A673 (cell line): ENCODE data around the gene ARID3A. TPM values are rescaled to one million over a fixed set of nuclear protein-coding genes. Genes with fewer than 3 reads are reported as not detected.
A peak's percentile ranks its signal among the peaks of the same experiment; 100 is the strongest.

Experiments
- BruUV-seq: library from RNA; stranded (reverse); fragments of 400-500 nt; replicated peaks from 2 replicates; lab custom pipeline; 2021; lab: Mats Ljungman, UMichigan
- CTCF ChIA-PET: fragments of 300-600 bp; sonication (Branson Sonifier 250); formaldehyde crosslinking; loops from one replicate; lab custom pipeline; 2022; ENCODE audit warnings: antibody characterized with exemption; lab: Charles Lee
- POLR2A ChIA-PET: fragments of 300-600 bp; sonication (Branson Sonifier 250); formaldehyde crosslinking; loops from one replicate; lab custom pipeline; 2022; ENCODE audit warnings: antibody characterized with exemption; ENCODE audit not compliant: low non-redundant PET; lab: Charles Lee
- DNase-seq: peaks from one replicate; pipeline ENCODE4 v3.0.0-alpha.2; 2015; ENCODE audit warnings: low spot score
- H3K27ac ChIP-seq: fragments of 200-600 bp; sonication (generic); 2 replicates; pipeline ENCODE4 v1.5.1; 2016; ENCODE audit warnings: mixed run types, low read depth, mild to moderate bottlenecking, mixed read lengths, antibody characterized with exemption, low read length; ENCODE audit not compliant: poor library complexity, severe bottlenecking
- H3K27me3 ChIP-seq: fragments of 200-600 bp; sonication (generic); replicated peaks from 2 replicates; pipeline ENCODE4 v1.6.1; 2017; ENCODE audit warnings: mixed run types, low read depth, mild to moderate bottlenecking, mixed read lengths, antibody characterized with exemption, low read length; ENCODE audit not compliant: insufficient read depth, poor library complexity
- H3K36me3 ChIP-seq: fragments of 200-600 bp; sonication (generic); 2 replicates; pipeline ENCODE4 v1.6.1; 2016; ENCODE audit warnings: mixed run types, mild to moderate bottlenecking, mixed read lengths, antibody characterized with exemption, low read length; ENCODE audit not compliant: insufficient read depth, poor library complexity, severe bottlenecking
- H3K4me1 ChIP-seq: fragments of 200-600 bp; sonication (generic); 2 replicates; pipeline ENCODE4 v1.6.1; 2017; ENCODE audit warnings: mixed run types, mild to moderate bottlenecking, mixed read lengths, antibody characterized with exemption, low read length; ENCODE audit not compliant: insufficient read depth, poor library complexity, severe bottlenecking
- H3K4me3 ChIP-seq: fragments of 200-600 bp; sonication (generic); 2 replicates; pipeline ENCODE4 v1.5.1; 2016; ENCODE audit warnings: low read depth, mixed run types, mild to moderate bottlenecking, mixed read lengths, low read length; ENCODE audit not compliant: poor library complexity, severe bottlenecking
- H3K9me3 ChIP-seq: fragments of 200-600 bp; sonication (generic); 2 replicates; pipeline ENCODE4 v1.6.1; 2016; ENCODE audit warnings: mixed run types, low read depth, mild to moderate bottlenecking, mixed read lengths, antibody characterized with exemption, low read length; ENCODE audit not compliant: poor library complexity, severe bottlenecking
- EZH2 ChIP-seq: fragments of 200-600 bp; sonication (generic); IDR thresholded peaks from 2 replicates; pipeline ENCODE4 v1.6.1; 2017; ENCODE audit warnings: borderline replicate concordance, low read depth, mild to moderate bottlenecking, mixed read lengths, antibody characterized with exemption, low read length; ENCODE audit not compliant: poor library complexity, severe bottlenecking
- intact Hi-C: fragments of 100-400 bp; cut with micrococcal nuclease; formaldehyde crosslinking; loops from one replicate; pipeline ENCODE4 v1.10.0; 2022; ENCODE audit not compliant: unreplicated experiment
- total RNA-seq: library from RNA; stranded (reverse); gene quantifications from 2 replicates; pipeline ENCODE4 v1.2.3, GENCODE V29; 2021
- TF ChIP-seq, protein P1 (sequence below): fragments of 300-800, 200-600 bp; sonication (generic); conservative IDR thresholded peaks from 2 replicates; pipeline ENCODE4 v1.5.1; 2017; ENCODE audit warnings: low read depth, mild to moderate bottlenecking, antibody characterized with exemption, low read length, moderate library complexity, mixed read lengths

Gene ARID3A
- total RNA-seq, 1 experiment from 2014 or later = 19.6 TPM

DNA sequence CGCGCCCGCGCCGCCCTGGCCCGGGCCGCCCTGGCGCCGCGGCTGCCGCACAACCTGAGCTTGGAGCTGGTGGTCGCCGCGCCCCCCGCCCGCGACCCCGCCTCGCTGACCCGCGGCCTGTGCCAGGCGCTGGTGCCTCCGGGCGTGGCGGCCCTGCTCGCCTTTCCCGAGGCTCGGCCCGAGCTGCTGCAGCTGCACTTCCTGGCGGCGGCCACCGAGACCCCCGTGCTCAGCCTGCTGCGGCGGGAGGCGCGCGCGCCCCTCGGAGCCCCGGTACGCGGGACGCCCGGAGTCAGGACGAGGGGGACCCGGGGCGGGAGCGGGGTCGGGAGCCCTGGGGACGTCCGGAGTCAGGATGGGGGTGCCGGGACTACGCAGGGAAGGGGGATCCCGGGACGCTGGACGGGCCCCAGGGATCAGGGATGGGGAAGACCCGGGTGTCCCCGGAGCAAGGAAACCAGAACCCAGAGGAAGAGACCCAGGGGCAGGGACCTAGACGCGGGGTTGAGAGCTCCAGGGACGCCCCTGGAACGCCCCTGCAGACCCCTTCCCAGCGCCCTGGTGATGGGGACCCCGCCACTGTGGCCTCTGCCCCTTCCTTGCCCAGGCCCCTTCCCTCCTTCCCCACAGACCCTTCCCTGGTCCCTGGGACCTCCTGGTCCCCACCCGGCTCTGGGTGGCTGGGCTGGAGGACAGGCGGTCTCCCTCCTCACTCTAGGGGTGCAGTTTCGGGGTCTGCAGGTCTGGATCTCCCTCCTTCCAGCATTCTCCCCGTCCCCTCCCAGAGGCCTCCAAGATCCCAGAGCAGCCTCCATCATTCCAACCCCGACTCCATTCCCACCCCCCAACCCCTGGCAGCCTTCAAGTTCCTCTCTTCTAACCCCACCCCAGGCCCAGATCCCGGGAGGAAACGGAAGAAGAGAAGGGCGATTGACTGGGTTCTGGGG, 75.0 kb downstream of the ARID3A start:
- intact Hi-C loops = no loop called here
- no peak for TF ChIP-seq EZH2
- TF ChIP-seq, protein P1, sequence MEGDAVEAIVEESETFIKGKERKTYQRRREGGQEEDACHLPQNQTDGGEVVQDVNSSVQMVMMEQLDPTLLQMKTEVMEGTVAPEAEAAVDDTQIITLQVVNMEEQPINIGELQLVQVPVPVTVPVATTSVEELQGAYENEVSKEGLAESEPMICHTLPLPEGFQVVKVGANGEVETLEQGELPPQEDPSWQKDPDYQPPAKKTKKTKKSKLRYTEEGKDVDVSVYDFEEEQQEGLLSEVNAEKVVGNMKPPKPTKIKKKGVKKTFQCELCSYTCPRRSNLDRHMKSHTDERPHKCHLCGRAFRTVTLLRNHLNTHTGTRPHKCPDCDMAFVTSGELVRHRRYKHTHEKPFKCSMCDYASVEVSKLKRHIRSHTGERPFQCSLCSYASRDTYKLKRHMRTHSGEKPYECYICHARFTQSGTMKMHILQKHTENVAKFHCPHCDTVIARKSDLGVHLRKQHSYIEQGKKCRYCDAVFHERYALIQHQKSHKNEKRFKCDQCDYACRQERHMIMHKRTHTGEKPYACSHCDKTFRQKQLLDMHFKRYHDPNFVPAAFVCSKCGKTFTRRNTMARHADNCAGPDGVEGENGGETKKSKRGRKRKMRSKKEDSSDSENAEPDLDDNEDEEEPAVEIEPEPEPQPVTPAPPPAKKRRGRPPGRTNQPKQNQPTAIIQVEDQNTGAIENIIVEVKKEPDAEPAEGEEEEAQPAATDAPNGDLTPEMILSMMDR = no peak
- H3K9me3 ChIP-seq = no peaks in the 10 kb centered on the region
- DNase-seq = no peak
- peaks cover 50% of the 10 kb centered on the region for H3K27me3 ChIP-seq
- H3K4me3 ChIP-seq = peak overlapping the region; percentile 17
- ChIA-PET POLR2A (interaction anchor here (0.6 kb wide), 1 partner anchor 118 kb away, joined by 4 read pairs; no protein-coding TSS in a partner anchor), CTCF (interaction anchor here (0.7 kb wide), 1 partner anchor 134 kb away, joined by 3 read pairs; no protein-coding TSS in a partner anchor)
- H3K27ac ChIP-seq = no peak overlapping the region
- BruUV-seq = no TSS peak
- H3K36me3 ChIP-seq = no peaks in the 10 kb centered on the region
- peaks cover 20% of the 10 kb centered on the region for H3K4me1 ChIP-seq

GRCh38 chr19:1001538-1002166, 75.8 kb downstream of the ARID3A start:
- ChIA-PET CTCF (interaction anchor here (0.7 kb wide), 1 partner anchor 135 kb away, joined by 3 read pairs; no protein-coding TSS in a partner anchor), POLR2A (interaction anchor here (0.6 kb wide), 1 partner anchor 70 kb away, joined by 3 read pairs; no protein-coding TSS in a partner anchor)
- peak; percentile 74 for DNase-seq
- BruUV-seq = no TSS peak
- Histone ChIP-seq H3K27me3 (peaks cover 44% of the 10 kb centered on the region), H3K36me3 (no peaks in the 10 kb centered on the region), H3K27ac (no peak overlapping the region), H3K9me3 (no peaks in the 10 kb centered on the region), H3K4me1 (peaks cover 12% of the 10 kb centered on the region), H3K4me3 (no peak overlapping the region)
- intact Hi-C loops = no loop called here
- TF ChIP-seq, protein P1 = peak; percentile 92
- no peak for TF ChIP-seq EZH2

DNA sequence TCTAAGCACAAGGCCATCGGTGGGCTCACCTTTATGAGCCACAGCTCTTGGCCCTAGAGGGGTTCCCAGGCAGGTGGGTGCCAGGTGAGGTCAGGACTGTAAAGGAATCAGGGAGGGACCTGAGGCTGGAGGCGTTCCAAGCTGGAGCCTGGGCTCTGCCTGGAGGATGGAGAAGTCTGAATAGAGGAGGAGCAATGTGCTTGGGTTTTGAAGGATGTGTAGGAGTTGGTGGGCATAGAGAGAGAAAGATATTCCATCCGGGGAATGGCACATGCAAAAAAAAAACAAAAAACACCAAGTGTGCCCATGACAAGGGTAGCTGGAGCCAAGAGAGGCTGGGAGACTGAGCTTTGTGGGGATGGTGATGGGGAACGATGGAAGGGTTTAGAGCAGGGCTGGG, 76.8 kb downstream of the ARID3A start:
- peaks cover 34% of the 10 kb centered on the region for H3K27me3 ChIP-seq
- DNase-seq = no peak
- CTCF ChIA-PET = interaction anchor here (0.6 kb wide), 1 partner anchor 264 kb away, joined by 6 read pairs; no protein-coding TSS in a partner anchor
- H3K4me1 ChIP-seq = peaks cover 11% of the 10 kb centered on the region
- no peak overlapping the region for H3K27ac ChIP-seq
- no peak overlapping the region for H3K4me3 ChIP-seq
- no peaks in the 10 kb centered on the region for H3K36me3 ChIP-seq
- TF ChIP-seq, protein P1 = no peak
- TF ChIP-seq EZH2 = no peak
- no TSS peak for BruUV-seq
- intact Hi-C loops = no loop called here
- POLR2A ChIA-PET = no interaction called here
- H3K9me3 ChIP-seq = no peaks in the 10 kb centered on the region
